Measurements from ENCODE around the gene PANK1.

The PANK1 gene

DNA sequence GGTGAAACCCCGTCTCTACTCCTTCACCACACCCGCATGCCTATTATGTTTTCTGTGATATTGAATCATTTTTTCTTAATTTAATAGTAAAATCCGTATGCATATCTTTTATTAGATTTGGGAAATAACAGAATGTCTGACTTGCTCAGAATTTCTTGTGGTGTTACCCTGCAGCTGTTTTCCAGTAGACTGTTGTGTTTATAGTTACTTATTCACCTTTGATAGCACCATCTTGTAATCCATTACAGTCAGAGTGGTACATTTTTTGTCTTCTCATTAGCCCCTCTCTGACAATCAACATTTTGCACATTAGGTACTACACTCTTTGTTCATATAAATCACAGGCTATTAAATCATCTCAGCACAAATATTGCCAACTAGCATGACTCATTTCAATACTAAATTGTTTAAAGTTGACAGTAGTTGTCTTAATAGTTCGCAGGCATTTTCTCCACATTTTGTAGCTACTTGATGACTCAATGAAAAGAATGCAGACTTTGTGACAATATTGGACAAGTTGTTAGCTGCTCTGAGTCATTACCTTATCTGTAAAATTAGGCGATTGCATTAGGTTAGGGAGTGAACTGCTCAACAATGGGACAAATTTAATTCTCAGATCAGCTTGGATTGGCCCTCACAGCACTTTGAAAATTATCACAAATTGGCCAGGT is 91.8 kb downstream of the PANK1 start:
- TF ChIP-seq, protein P1, sequence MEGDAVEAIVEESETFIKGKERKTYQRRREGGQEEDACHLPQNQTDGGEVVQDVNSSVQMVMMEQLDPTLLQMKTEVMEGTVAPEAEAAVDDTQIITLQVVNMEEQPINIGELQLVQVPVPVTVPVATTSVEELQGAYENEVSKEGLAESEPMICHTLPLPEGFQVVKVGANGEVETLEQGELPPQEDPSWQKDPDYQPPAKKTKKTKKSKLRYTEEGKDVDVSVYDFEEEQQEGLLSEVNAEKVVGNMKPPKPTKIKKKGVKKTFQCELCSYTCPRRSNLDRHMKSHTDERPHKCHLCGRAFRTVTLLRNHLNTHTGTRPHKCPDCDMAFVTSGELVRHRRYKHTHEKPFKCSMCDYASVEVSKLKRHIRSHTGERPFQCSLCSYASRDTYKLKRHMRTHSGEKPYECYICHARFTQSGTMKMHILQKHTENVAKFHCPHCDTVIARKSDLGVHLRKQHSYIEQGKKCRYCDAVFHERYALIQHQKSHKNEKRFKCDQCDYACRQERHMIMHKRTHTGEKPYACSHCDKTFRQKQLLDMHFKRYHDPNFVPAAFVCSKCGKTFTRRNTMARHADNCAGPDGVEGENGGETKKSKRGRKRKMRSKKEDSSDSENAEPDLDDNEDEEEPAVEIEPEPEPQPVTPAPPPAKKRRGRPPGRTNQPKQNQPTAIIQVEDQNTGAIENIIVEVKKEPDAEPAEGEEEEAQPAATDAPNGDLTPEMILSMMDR (IDR thresholded peaks at IDR 0.05), result no peak

DNA sequence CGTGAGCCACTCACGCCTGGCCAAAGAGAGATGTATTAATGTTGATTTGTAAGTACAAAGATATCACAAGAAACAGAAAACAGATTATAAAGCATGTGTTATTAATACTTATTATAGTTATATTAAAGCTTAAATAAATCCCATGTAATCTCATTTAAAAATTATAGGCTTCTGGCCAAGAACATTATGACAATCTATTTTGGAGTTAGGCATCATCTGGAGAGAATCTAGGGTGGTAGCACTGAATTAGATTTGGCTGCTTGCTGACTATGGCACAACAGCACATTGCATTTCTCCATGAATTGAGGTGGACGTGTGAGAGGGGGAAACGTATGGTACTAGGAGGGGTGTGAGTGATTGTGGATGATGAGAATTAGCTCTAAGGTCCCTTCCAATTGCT is 92.8 kb downstream of the PANK1 start:
- TF ChIP-seq, protein P1 (IDR thresholded peaks at IDR 0.05), result no peak

DNA sequence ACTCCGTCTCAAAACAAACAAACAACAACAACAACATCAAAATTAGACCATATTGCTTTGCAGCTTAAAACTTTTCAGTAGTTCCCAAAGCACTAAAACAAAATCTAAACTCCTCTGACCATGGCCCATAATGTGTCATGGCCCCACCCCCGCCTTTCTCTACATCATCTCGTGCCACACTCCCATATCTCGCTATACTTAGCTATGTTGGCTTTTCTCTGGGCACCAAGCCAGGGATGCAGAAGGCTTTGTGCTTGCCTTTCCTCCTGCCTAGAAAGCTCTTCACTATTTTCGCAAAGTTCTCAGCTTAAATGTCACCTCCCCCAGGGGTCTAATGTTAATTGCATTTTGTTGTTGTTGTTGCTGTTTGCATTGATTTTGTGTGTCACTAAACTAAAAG is 94.5 kb downstream of the PANK1 start:
- TF ChIP-seq, protein P1 (IDR thresholded peaks at IDR 0.05), result no peak

DNA sequence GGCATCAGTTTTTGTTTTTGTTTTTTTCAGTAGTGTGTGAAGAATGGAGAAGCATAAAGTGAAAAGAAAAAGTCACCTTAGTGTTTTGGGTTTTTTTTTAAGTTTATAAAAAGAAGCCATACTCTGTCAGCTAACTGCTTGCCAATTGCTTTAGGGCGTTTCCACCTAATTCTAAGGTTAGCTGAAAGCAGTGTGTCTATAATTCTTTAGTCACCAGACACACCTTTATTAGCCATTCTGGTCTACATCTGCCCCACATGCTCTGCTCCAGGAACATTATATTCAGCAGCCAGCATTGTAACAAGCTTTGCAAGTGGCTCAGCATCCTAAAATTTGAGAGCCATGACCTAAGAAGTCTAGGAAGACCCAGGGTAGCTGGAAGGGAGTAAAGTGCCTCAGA is 95.5 kb downstream of the PANK1 start:
- TF ChIP-seq, protein P1 (IDR thresholded peaks at IDR 0.05), result no peak

DNA sequence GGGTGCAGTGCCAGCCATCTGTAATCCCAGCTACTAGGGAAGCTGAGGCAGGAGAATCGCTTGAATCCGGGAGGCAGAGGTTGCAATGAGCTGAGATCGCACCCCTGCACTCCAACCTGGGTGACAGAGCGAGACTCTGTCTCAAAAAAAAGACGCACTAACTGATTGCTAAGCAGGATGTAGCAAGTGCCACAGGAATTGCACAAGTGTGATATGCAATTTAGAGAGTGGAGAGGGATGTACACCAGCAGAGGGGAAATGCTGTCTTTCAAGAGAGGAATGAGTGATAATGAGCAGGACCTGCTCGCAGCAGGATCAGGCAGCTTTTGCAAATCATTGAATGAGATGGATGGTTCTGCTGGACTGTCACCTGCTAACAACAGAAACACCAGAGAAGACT is 96.4 kb downstream of the PANK1 start:
- TF ChIP-seq, protein P1 (IDR thresholded peaks at IDR 0.05), result no peak

DNA sequence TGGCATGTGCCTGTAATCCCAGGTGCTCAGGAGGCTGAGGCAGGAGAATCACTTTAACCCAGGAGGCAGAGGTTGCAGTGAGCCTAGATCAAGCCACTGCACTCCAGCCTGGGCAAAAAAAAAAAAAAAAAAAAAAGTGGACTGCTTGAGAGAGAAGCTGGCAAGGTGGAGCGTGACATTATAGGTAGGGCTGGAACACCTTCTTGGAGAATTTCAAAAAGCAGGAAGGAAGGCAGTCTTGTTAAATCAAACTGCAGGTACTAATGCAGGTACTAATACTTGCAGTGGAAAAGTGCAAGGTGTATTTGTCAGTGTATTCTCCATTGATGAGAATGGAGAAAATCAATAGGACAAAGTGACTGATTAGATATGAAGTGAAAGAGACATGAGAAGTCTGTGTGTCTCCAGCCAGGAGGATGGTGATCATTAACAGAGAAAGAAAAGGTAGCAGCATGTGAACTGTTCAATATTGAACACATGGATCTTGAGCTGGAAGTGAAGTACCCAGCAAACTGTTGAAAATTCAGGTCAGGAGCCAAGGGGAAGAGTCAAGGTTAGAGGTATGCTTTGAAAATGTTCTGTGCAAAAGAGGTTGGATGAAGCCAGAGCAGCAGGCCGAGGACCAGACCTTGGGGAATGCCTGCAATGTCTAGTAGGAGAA is 97.1 kb downstream of the PANK1 start:
- TF ChIP-seq, protein P1 (IDR thresholded peaks at IDR 0.05), result no peak

DNA sequence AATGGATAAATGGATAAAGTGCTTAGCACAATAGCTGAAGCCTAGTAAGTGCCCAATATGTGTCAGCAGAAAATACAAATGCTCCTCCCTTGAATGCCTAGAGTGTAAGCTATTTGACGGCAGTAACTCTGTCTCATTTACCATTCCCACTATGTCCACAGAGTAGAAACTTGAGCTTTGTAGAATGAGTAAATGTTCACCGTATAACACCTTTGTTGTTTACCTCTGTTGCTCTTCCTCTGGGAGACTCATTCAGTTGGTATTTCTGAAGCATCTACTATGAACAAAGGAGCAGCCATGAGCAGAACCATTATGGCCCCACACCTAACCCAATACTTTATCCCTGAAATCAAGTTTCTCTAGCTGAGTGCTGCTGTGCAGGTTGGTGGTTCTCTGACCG is 101.2 kb downstream of the PANK1 start:
- TF ChIP-seq, protein P1 (IDR thresholded peaks at IDR 0.05), result no peak

All from LNCAP (cell line).